HG03571 (cell line): Measurements from ENCODE around the gene SKA1.
"Not testable (repeated sequence)": the region's sequence is repeated elsewhere in the genome, so short reads cannot be mapped to it uniquely, and the experiment has no call there.

ENCODE experiments used
- ATAC-seq: cut with Tn5 transposase; IDR thresholded peaks from one replicate; pipeline ENCODE4 v1.9.1; 2021; ENCODE audit not compliant: unreplicated experiment

SKA1 gene

DNA sequence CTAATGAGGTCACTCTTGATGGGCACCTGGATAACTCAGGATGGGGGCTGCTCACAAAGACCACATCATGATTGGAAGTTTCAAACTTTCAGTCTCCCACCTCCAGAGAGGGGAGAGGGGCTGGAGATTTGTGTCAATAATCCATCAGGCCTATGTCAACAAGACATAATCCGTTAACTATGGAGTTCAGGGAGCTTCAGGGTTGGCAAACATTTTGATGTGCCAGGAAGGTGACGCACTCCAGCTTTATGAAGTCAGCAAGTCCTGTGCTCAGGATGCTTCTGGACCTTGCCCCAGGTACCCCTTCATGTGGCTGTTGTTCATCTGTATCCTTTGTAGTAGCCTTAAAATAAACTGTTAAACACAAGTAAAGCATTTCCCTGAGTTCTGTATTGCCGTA lies 19.0 kb downstream of the SKA1 start:
- no peak for ATAC-seq

DNA sequence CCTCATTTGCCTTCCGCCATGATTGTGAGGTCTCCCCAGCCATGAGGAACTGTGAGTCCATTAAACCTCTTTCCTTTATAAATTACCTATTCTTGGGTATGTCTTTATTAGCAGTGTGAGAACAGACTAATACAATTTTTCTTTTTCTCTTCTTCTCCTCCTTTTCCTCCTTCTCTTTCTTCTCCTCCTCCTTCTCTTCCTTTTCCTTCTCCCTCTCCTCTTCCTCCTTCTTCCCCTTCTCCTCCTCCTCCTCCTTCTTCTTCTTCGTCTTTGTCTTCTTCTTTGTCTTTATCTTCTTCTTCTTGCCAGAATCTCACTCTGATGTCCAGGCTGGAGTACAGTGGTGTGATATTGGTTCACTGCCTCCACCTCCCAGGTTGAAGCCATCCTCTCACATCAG lies 20.2 kb downstream of the SKA1 start:
- ATAC-seq = no peak

DNA sequence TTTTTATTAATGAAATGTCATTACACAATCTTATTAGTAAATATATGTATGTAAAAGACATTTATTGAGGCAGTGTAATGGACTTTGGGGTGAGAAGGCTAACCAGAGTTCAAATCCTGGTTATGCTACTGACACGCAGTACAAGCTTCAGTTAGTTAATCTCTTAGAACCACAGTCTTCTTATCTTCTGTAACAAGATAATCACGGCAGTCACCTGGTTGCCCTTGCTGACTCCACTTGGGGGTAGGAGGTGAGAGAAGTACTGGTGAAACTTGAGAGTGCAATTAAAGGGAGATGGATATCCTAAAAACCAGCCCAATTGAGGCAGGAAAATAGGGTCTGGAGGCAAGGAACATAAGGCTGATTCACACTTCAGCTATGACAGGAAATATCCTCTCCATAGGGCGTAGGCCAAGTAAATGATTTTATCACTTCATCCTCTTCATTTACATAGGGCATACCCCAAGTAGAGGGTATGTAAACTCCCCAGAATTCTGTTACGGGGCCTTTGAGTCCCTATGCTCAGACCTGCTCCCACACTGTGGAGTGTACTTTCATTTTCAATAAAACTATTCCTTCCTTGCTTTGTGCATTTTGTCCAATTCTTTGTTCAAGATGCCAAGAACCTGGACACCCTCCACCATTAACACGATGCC lies 21.3 kb downstream of the SKA1 start:
- no peak for ATAC-seq

DNA sequence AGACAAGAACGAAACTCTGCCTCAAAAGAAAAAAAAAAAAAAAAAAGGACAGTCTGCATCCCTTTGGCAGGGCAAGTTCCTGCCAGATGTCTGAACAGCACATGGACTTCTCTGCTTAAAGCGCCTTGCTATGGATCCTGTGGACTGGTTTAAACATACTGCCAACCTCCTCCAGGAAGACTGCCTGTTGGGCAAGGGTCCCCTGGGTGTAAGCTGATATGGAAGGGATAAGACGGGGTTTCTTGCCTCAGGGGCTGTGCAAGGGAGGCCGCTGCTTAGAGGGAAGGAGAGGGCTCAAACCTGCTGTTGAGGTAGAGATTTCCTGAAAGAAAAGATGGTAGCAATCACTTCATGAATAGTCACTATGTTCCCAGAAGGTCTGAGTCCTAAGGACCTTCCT lies 22.2 kb downstream of the SKA1 start:
- no peak for ATAC-seq

DNA sequence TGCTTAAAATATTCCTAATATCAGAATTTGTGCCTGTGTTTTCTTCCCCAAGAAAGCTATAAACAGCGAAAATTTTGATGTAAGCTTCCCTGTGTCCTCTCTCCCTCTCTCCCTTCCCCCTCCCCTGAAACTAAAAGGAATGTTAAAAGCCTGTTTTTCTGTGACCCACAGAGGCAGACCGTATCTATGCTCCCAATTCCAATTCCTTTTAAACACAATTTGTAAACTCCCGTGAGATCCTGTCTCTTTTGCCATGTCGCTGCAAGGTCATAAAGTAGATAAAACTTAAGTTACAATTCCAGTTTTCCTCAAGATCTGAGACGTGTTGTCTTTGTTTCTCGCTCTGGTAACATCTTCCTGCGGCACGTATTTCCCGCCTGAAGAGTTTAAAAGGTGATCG lies 23.3 kb downstream of the SKA1 start:
- ATAC-seq = no peak

DNA sequence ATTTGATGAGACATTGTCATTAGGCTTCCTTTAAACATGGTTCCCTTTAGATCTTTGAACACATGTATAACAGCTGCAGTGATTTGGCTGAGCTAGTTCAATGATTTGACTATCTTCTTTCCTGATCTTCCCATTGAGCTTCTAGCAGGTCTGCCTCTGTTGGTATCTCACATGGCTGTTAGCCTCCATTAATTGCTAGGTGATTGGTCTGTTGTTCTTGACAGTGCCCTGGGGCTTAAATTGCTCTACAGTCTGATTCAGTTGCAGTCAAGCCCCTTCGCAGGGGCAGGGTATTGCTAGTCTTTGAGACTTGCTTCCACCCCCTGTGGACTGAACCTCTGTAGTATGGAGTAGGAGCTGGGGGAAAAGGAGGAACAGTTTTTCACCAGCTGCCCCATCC lies 24.1 kb downstream of the SKA1 start:
- no peak for ATAC-seq

DNA sequence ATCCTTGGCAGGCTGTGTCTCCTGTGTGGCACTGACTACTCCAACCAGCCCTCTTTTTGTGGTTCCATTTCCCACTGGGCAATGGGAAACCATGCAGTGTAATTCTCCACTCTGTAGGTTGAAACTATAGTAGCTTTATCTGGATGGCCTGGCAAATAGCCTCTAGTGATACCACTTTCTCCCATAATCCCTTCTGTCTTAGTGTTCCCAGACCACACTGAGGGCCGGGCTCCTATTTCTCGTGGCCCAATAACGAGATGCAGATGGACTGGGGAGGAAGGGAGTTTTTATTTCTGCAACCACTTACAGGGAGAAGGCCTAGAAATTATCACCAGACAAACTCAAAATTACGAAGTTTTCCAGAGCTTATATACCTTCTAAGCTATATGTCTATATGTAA lies 24.7 kb downstream of the SKA1 start:
- ATAC-seq = no peak

DNA sequence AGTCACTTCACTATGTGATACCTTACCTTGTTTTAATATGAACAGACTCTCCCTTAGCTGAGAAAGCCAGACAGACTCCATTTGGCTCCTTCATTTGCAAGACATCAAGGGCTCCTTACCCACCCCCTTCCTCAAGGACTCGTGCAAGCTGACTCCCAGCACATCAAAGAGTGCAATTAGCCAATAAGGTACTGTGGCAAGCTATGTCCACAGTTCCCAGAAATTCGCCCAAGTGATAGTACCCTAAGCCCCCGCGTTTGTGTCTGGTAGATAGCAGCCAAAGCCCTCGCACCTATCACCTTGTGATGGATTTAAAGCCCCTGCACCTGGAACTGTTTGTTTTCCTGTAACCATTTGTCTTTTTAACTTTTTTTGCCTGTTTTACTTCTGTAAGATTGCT lies 25.6 kb downstream of the SKA1 start:
- not testable (repeated sequence) for ATAC-seq

DNA sequence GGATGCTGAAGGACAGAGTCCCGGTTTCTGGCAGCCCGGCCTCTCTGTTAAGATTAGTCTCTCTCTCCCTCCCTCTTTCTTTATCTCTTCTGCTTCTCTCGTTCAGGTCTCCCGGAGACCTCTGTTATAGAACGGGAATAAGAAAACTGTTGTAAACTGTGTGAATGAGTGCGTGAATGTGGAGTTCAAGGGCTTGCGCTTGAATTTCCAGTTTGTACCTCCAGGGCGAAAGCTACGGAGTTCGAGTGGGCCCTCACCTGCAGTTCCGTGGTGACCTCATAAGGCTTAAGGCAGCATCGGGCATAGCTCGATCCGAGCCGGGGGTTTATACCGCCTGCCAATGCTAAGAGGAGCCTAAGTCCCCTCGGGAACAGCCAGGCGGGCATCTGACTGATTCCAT lies 26.4 kb downstream of the SKA1 start:
- no peak for ATAC-seq

DNA sequence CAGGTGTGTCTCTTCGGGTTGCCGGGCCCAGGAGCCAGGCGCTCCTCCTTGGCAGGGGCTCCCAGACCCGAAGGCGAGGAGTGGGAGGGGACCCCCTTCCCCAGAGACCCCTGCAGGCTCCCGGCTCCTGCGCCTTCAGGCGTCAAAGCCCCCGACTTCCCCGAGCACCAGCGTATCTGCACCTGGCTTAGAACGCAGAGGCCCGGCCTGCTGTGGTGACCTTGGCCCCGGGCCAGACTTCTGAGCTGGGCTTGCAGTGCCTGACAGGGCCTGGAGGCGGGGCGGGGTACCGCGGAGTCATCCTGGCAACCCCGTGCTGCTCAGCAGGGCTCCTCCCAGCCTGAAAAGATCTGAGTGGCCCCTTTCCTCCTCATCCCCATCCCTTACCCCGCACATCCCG lies 27.0 kb downstream of the SKA1 start:
- no peak for ATAC-seq

DNA sequence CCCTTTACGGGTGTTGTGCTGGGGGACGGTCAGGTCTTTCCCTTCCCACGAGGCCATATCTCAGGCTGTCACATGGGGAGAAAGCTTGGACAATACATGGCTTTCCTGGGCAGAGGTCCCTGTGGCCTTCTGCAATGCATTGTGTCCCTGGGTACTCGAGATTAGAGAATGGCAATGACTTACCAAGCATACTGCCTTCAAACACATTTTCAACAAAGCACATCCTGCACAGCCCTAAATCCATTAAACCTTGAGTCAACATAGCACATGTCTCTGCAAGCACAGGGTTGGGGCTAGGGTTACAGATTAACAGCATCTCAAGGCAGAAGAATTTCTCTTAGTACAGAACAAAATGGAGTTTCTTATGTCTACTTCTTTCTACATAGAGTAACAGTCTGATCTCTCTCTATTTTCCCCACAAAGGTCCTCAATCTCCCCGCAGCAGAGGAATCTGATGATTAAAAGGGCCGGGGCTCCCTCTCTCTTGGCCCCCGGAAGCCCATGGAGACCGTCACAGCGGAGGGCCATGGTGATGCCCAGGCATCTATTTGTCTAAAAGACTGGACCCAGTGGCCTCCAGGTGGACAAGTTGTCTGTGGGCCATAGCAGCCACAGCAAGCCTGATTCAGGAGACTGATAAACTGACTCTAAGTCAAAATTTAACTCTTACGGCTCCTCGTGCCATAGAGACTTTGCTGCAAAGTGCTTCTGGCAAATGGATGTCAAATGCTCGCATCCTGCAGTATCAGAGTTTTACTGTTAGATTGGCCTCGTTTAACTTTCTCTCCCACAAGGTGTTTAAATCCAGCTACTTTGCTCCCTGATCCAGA lies 30.1 kb downstream of the SKA1 start:
- not testable (repeated sequence) for ATAC-seq

DNA sequence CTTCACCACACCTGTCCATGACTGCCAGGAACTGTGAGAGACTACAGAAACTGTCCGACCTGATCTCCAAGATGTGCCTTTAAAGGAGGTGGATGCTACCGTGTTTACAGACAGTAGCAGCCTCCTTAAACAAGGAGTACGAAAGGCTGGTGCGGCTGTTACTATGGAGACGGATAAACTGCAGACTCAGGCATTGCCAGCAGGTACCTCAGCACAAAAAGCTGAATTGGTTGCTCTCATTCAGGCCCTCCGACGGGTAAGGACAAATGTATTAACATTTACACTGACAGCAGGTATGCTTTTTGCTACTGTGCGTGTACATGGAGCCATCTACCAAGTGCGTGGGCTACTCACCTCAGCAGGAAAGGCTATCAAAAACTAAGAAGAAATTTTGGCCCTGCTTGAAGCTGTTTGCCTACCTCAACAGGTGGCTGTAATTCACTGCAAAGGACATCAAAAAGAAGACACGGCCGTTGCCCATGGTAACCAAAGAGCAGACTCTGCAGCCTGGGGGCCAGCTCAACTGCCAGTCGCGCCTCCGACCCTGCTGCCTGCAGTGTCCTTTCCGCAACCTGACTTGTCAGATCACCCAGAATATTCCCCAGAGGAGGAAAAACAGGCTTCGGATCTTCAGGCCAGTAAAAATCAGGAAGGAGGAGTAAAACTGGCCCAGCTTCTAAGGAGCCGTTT lies 30.9 kb downstream of the SKA1 start:
- no peak for ATAC-seq

DNA sequence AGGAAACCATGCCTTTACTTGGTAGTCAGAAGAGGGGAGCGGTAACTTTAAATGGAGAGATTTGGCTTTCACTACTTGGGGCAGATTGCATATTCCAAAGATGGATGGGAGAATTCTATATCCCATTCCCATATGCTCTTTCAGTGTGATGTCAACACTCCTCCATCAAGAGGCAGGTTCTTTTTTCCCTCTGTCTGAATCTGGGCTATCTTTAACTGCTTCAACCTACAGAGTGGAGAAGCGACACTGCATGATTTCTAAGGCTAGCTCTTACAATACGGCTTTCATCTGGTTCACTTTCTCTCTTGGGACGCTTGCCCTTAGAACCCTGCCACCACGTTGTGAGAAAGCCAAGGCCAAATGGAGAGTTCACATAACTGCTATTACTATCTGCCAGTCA lies 34.4 kb downstream of the SKA1 start:
- no peak for ATAC-seq

DNA sequence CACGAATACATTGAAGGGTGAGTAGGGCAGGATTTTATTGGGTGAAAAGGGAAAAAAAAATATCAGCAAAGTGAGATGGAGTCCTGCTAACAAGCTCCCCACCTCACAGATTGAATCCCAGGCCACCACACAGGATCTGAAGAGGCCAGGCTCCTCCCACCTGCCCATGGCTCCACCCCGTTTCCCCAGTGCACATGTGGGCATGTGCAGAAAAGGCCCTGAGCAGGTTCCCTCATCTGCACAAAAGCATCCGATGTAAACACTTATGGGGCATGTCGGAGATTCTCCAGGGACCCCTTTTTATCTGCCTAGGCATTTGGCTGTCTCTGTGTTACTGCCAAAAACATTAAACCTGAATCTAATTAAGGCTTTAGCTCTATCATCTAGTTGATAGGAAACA lies 35.2 kb downstream of the SKA1 start:
- no peak for ATAC-seq

DNA sequence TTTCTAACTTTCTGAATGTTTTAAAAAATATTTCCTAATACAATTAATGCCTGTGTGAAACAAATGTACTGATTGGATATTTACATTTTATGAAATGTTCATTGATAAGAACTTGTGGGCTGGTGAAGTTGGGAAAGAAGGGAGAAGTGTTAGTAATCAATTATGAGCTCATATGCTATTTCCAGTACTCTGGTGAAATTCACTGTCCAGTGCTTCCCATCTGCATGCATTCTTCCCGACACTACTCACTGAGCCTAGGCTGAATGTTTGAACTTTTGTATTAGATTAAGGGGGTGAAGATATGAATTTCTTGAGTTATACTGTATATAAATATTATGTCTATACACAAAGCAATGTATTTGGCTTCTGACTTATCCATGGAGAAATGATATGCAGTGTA lies 36.0 kb downstream of the SKA1 start:
- no peak for ATAC-seq

DNA sequence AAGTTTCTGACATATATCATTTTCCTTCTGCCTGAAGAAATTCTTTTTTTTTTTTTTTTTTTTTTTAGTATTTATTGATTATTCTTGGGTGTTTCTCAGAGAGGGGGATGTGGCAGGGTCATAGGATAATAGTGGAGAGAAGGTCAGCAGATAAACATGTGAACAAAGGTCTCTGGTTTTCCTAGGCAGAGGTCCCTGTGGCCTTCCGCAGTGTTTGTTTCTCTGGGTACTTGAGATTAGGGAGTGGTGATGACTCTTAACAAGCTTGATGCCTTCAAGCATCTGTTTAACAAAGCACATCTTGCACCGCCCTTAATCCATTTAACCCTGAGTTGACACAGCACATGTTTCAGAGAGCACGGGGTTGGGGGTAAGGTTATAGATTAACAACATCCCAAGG lies 42.0 kb downstream of the SKA1 start:
- not testable (repeated sequence) for ATAC-seq

DNA sequence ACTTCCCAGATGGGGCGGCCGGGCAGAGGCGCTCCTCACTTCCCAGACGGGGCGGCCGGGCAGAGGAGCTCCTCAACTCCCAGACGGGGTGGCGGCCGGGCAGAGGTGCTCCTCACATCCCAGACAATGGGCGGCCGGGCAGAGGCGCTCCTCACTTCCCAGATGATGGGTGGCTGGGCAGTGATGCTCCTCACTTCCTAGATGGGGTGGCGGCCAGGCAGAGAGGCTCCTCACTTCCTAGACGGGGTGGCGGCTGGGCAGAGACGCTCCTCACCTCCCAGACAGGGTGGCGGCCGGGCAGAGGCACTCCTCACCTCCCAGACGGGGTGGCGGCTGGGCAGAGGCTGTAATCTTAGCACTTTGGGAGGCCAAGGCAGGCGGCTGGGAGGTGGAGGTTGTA lies 42.9 kb downstream of the SKA1 start:
- not testable (repeated sequence) for ATAC-seq

DNA sequence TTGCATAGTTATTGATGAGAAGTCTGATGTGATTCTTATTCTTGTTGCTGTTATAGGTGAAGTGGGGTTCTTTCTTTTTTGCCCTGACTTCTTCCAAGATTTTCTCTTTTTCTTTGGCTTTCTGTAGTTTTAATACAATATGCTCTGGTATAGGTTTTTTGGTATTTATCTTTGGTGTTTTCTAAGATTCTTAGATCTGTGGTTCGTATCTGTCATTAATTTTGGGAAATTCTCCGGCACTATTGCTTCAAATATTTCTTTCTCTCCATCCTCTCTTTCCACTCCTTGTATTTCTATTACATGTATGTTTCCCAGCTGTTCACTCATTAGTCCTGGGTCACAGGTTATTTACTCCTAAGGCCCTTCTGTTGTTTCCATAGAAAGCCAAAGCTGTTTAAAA lies 43.8 kb downstream of the SKA1 start:
- no peak for ATAC-seq

DNA sequence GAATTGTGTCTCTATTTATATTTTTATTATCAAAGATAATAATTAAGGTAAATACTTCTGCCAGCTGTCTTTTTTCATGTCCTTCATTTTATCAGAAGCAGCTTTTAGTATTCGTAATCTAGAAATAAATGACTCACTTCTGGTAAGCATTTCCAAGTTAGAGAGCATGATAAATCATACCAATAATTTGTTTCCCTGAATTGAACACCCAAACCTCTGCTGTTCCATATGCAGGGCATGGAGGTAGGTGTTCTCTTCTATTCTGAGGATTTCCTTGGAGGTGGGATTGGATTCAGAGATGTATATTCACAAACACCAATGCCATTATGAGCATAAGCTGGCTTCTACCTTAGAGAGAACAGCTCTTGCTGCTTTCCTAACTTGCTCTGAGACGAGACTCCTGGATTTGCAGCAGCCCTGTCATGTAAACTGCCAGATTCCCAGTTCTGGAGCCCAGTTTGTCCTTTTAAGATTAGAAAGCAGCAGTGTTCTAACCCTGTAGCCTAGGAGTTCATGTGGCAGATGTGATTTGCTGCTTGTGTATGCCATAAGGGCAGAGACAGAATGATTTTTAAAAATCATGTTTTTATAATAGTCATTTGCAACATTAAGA lies 47.5 kb downstream of the SKA1 start:
- no peak for ATAC-seq

DNA sequence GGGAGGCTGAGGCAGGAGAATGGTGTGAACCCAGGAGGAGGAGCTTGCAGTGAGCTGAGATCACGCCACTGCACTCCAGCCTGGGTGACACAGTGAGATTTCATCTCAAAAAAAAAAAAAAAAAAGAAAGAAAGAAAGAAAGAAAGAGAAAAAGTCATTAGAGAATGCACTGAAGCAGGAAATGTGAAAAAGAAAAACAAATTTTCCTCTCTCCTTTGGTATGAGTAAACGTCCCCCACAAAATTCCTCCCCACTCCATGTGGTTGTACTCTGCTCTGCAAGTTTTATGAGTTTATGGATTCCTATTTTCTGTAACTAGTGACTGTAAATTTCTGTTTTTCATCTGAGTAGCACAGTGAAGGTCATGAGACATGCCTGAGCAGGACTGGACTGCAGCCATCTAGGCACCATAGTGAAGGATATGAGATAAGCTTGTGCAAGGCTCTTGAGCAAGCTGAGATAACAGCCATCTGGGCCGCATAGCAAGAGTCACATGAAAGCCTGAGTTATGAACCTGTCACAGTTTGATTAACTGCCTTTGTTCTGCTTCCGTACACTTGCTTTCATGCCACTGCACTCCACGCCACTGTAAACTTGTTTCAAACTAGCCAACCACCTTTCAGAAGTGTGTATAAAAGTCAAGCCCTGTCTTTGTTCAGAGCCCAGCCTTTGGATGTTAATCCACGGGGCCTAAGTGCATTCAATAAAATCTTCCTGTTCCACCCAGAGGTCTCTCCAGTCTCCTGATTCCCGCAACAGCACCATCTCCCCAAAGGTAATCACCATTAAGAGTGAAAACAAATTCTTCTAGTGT lies 50.2 kb downstream of the SKA1 start:
- ATAC-seq = no peak

DNA sequence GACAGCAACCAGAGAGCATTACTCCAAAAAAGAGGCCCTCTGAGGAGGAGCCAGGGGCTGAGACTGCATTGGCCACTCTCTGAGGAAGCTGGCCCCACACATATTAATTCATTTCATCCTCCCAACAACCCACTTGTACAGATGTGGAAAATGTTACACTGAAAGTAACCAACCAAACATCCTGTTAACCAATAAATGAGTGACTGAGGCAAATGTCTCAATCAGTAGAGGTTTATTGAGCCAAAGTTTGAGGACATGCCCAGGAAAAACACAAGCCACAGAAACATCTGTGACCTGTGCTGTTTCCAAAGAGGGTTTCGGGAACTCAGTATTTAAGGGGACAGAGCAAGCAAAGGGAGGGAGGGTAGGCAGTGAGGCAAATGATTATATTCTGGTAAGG lies 53.0 kb downstream of the SKA1 start:
- ATAC-seq = no peak
